ENCODE results near the gene METRNL.

Gene METRNL

GRCh38 chr17:83067718-83068261 is 11.6 kb upstream of the METRNL start:
- no peak for DNase-seq

- DNase-seq: no peak
Observed at GRCh38 chr17:83068641-83069570, 10.5 kb upstream of the METRNL start.

- DNase-seq: no peak
Observed at GRCh38 chr17:83069571-83069906, 9.9 kb upstream of the METRNL start.

DNA sequence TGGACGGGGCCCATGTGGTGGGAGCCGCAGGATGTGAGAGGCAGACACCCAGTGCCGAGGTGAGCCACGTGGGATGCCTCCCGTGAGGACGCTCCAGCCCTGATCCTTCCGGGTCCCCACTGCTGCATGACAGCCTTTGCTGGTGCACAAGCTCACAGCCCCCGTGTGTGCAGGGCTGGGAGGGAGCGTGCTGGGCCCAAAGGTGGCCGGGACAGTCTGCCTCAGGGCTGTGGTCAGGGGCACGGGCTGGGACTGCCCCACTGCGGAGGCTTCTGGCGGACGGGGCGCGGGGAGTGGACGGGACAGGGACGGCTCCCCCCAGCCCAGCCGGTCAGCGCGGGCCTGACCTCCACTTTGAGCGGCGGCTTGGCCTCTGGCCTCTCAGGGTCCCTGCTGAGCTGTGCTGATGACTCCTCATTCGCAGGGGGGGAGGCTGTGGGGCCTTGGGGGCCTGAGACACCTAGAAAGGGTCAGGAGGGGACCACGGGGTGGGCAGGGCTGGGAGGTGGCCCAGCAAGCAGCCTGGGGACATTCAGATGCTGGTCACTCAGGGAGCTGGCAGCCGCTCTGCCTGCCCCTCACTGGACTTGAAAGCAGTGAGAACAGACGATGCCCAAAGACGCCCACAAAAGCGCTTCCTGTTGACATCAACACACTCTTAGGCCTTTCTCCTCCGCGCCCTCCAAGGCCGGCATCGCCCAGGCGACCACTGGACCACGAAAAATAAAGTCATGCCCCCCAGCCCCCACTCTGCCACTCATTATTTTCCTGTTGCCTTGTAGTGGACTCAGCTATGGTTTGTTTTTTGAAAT is 9.3 kb upstream of the METRNL start:
- DNase-seq: no peak

- no peak for DNase-seq
Observed at GRCh38 chr17:83070800-83071341, 8.5 kb upstream of the METRNL start.

GRCh38 chr17:83071365-83071764 is 8.0 kb upstream of the METRNL start:
- DNase-seq: no peak

- no peak for DNase-seq
Observed at GRCh38 chr17:83071966-83072562, 7.3 kb upstream of the METRNL start.

GRCh38 chr17:83072600-83073358 is 6.6 kb upstream of the METRNL start:
- DNase-seq: no peak

- no peak for DNase-seq
Observed at GRCh38 chr17:83073389-83074063, 5.9 kb upstream of the METRNL start.

- DNase-seq: no peak
Observed at GRCh38 chr17:83074486-83075223, 4.8 kb upstream of the METRNL start.

- no peak for DNase-seq
Observed at GRCh38 chr17:83075270-83075880, 4.0 kb upstream of the METRNL start.

DNA sequence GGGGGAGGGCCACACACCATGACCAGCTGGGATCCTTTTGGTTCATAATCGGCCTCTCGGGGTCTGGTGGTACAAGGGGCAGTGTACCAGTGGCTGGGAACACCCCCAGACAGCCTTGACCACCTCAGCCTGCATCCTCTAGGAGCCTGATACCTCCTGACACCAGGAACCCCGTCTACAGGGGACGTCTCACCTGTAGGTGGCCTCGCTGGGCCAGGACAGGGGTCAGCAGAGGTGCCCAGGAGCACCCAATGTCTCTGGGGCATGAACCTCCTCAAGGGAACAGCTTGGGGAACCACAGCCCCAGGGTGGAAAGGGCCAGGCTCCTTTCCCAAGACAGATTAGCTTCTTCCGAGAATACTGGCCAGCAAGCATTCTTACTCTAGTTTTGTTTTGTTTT is 2.5 kb upstream of the METRNL start:
- no peak for DNase-seq

DNA sequence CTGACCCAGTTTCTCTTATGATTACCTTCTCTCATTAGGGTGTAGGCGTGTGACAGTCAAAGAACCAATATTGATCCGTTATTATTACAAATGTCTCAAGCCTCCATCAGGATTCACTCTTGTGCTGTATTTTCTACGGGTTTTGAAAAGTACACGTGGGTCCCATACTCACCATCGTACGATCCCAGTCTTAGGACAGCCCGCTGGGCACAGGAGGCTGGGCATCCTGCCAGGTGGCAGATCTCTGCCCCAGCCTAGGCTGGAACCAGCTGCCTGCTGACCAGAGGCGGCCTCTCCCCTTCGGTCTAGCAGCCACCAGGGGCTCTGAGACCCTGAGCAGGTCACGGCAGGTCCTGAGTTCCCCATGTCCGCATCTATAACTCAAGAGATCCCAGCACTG is 2.0 kb upstream of the METRNL start:
- DNase-seq: no peak

DNA sequence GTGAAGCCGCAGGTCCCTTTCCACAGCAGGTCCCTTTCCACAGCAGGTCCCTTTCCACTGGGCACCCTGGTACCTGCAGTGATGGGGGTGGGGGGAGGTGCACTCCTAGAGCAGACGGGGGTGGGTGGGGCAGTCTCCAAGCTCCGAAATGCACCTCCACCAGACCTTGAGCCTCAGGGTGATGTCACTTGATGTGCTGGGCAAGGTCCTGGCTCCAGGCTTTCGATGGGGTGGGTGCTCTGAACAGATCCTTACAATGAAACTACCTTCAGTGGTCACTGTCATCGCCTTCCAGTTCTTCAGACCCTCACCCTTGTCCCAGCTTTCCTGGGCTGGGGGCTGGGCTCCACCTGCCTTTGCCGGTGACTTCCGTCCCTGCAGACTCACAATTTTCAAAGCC is 1.5 kb upstream of the METRNL start:
- no peak for DNase-seq

- no peak for DNase-seq
Observed at GRCh38 chr17:83078378-83079351, 744 bp upstream of the METRNL start.

- DNase-seq: no peak
Observed at GRCh38 chr17:83079766-83080578, 563 bp downstream of the METRNL start.

GRCh38 chr17:83080579-83080857 is 1.1 kb downstream of the METRNL start:
- DNase-seq: no peak

- DNase-seq: peak; percentile 55
Observed at GRCh38 chr17:83080858-83081683, 1.7 kb downstream of the METRNL start.
